Activated CD8-positive, alpha-beta memory T cell treated with anti-CD3 and anti-CD28 coated beads, Interleukin-2, amount 50 U/mL, for 48 hours (primary cell): Measurements from ENCODE around the gene BNIP1.

Source experiments
- DNase-seq: peaks from one replicate; pipeline ENCODE4 v3.0.0-alpha.2; 2020

Gene BNIP1

DNA sequence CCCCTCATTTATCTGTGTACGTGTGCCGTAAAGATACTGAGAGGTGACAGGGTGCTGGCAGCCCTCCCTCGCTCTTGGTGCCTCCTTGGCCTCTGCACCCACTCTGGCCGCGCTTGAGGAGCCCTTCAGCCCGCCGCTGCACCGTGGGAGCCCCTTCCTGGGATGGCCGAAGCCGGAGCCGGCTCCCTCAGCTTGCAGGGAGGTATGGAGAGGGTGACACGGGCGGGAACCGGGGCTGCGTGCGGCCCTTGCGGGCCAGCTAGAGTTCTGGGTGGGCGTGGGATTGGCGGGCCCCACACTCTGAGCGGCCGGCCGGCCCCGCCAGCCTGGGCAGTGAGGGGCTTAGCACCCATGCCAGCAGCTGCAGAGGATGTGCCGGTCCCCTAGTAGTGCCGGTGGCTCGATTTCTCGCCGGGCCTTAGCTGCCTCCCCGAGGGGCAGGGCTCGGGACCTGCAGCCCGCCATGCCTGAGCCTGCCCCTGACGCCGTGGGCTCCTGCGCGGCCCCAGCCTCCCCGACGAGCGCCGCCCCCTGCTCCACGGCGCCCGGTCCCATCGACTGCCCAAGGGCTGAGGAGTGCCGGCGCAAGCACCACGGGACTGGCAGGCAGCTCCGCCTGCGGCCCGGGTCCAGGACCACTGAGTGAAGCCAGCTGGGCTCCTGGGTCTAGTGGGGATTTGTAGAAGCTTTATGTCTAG is 69.1 kb downstream of the BNIP1 start:
- no peak for DNase-seq
